HepG2 (cell line): ENCODE data around the gene NHP2. TPM values are rescaled to one million over a fixed set of nuclear protein-coding genes. Genes with fewer than 3 reads are reported as not detected.

ENCODE experiments used
- AHDC1 ChIP-seq: sonication (generic); formaldehyde crosslinking; IDR thresholded peaks from 2 replicates; pipeline ENCODE4 v1.5.1; 2020; ENCODE audit warnings: mild to moderate bottlenecking, missing genetic modification reagents, borderline replicate concordance
- HNRNPK ChIP-seq: fragments of 200-400 bp; formaldehyde crosslinking; IDR thresholded peaks from 2 replicates; pipeline ENCODE4 v1.6.1; 2018; ENCODE audit warnings: low read length, low read depth, moderate library complexity, mild to moderate bottlenecking; ENCODE audit not compliant: poor library complexity, severe bottlenecking
- HOXA3 ChIP-seq: sonication (generic); formaldehyde crosslinking; IDR thresholded peaks from 2 replicates; pipeline ENCODE4 v1.5.0; 2020; ENCODE audit warnings: missing genetic modification reagents
- KDM5B ChIP-seq: sonication (generic); formaldehyde crosslinking; IDR thresholded peaks from 2 replicates; pipeline ENCODE4 v1.4.0; 2020; ENCODE audit warnings: missing genetic modification reagents, mild to moderate bottlenecking, borderline replicate concordance
- MAFK ChIP-seq, 2 experiments: IDR thresholded peaks in 1 of 2; conservative IDR thresholded peaks in 1 of 2; 2 replicates each; pipeline ENCODE4 v1.6.1; 2011; ENCODE audit warnings: improper control_type of control experiment in 2 of 2, low read length in 2 of 2
- SP140L ChIP-seq: sonication (generic); formaldehyde crosslinking; IDR thresholded peaks from 2 replicates; pipeline ENCODE4 v1.4.0; 2020; ENCODE audit warnings: missing genetic modification reagents, borderline replicate concordance
- THAP11 ChIP-seq: IDR thresholded peaks from 2 replicates; pipeline ENCODE4 v1.6.1; 2016; ENCODE audit warnings: missing biosample characterization, missing genetic modification reagents
- XRCC5 ChIP-seq: fragments of 200-400 bp; formaldehyde crosslinking; optimal IDR thresholded peaks from 2 replicates; pipeline ENCODE3; 2017; ENCODE audit warnings: mild to moderate bottlenecking, low read length
- ZFP90 ChIP-seq: sonication (generic); formaldehyde crosslinking; IDR thresholded peaks from 2 replicates; pipeline ENCODE4 v1.8.0; 2022; ENCODE audit warnings: missing genetic modification reagents, mild to moderate bottlenecking, inconsistent platforms, borderline replicate concordance
- ZNF512 ChIP-seq: sonication (generic); formaldehyde crosslinking; IDR thresholded peaks from 2 replicates; pipeline ENCODE4 v1.4.0; 2020; ENCODE audit warnings: mild to moderate bottlenecking, missing genetic modification reagents
- ZNF530 ChIP-seq: sonication (generic); formaldehyde crosslinking; IDR thresholded peaks from 2 replicates; pipeline ENCODE4 v1.5.0; 2020; ENCODE audit warnings: low read depth, mild to moderate bottlenecking, missing genetic modification reagents
- ZNF598 ChIP-seq: sonication (generic); formaldehyde crosslinking; IDR thresholded peaks from 2 replicates; pipeline ENCODE4 v1.5.1; 2020; ENCODE audit warnings: mild to moderate bottlenecking, missing genetic modification reagents, borderline replicate concordance
- ZSCAN29 ChIP-seq: sonication (generic); formaldehyde crosslinking; conservative IDR thresholded peaks from 2 replicates; pipeline ENCODE4 v1.4.0; 2020; ENCODE audit warnings: mild to moderate bottlenecking, missing genetic modification reagents
- polyA plus RNA-seq, 8 experiments: library from polyadenylated mRNA; depleted of rRNA in 3 of 8; stranded (reverse) in 7 of 8; unstranded in 1 of 8; fragments of >200 nt; fragmentation: Illumina TruSeq in 4 of 8; extraction: Trizol in 4 of 8; gene quantifications; 2 replicates each; pipeline versions ENCODE4 v1.2.1 to v1.2.3, GENCODE V29; 2011 to 2016; ENCODE audit warnings: low read depth in 4 of 8, missing spikeins in 1 of 8, mixed read lengths in 1 of 8; ENCODE audit not compliant: insufficient read depth in 1 of 8
- total RNA-seq, 5 experiments: library from RNA; depleted of rRNA; stranded (reverse); fragments of >200 nt; fragmentation: Illumina TruSeq; extraction: Trizol; gene quantifications; 2 replicates each; pipeline ENCODE4 v1.2.3, GENCODE V29; 2016; ENCODE audit warnings: low read depth in 1 of 5

Gene NHP2
- total and polyA plus RNA-seq, 2 of the 13 experiments (the other 11 are each of a cell fraction or from before 2014, with no cell fraction given): 56.2 to 96.1 TPM

GRCh38 chr5:178163772-178164735 is 10.4 kb upstream of the NHP2 start (continued):
- TF ChIP-seq AHDC1 (CRISPR knock-in tag) (no peak), ZNF512 (CRISPR knock-in tag) (peak; percentile 85; the same call in 1 of the 2 replicates), ZNF530 (CRISPR knock-in tag) (no peak), XRCC5 (peak; percentile 64), ZFP90 (CRISPR knock-in tag) (no peak), ZSCAN29 (CRISPR knock-in tag) (no peak), HOXA3 (CRISPR knock-in tag) (no peak), HNRNPK (no peak), ZNF598 (CRISPR knock-in tag) (0 out of 2 replicates have a peak, but pooled peaks have one; percentile 29), THAP11 (0 out of 2 replicates have a peak, but pooled peaks have one; percentile 24), SP140L (CRISPR knock-in tag) (no peak), KDM5B (CRISPR knock-in tag) (no peak), MAFK (conservative IDR thresholded peaks at IDR 0.05 in 1 of 2, IDR thresholded peaks at IDR 0.05 in 1 of 2; ENCODE audit: low read length in 2 of 2) (no peak)
